ENCODE measurements around the gene ISLR. TPM values are rescaled to one million over a fixed set of nuclear protein-coding genes. Genes with fewer than 3 reads are reported as not detected.

Gene ISLR
- total RNA-seq (2014; rRNA removed; shearing (Covaris generic)): 3.4 and 5.7 TPM in 2 replicates

- no peak for DNase-seq (ENCODE audit: low spot score)
- in situ Hi-C loops (cut with HindIII; ENCODE audit: low sequenced_read_pairs): loop anchor here (5.0 kb wide), 1 partner anchor 39 kb away; no protein-coding TSS in a partner anchor
These were observed at the start of gene ISLR for GRCh38 chr15:74173380-74174218. Gene ISLR, plus strand, starts transcription at chr15:74173710. Its CDS starts 1,149 bp downstream, at chr15:74174859.

GRCh38 chr15:74124196-74124595 lies 49.3 kb upstream of the ISLR start:
- in situ Hi-C loops (cut with HindIII; ENCODE audit: low sequenced_read_pairs): no loop called here
- no peak for DNase-seq (ENCODE audit: low spot score)

GRCh38 chr15:74124759-74125158 lies 48.8 kb upstream of the ISLR start:
- DNase-seq (ENCODE audit: low spot score): no peak
- in situ Hi-C loops (cut with HindIII; ENCODE audit: low sequenced_read_pairs): no loop called here

GRCh38 chr15:74127255-74127953 lies 46.1 kb upstream of the ISLR start:
- in situ Hi-C loops (cut with HindIII; ENCODE audit: low sequenced_read_pairs): no loop called here
- peak; percentile 79 for DNase-seq (ENCODE audit: low spot score)

- in situ Hi-C loops (cut with HindIII; ENCODE audit: low sequenced_read_pairs): no loop called here
- DNase-seq (ENCODE audit: low spot score): no peak
These were observed 45.3 kb upstream of the ISLR start for GRCh38 chr15:74127954-74128784.

GRCh38 chr15:74128785-74129585 lies 44.5 kb upstream of the ISLR start:
- no peak for DNase-seq (ENCODE audit: low spot score)
- in situ Hi-C loops (cut with HindIII; ENCODE audit: low sequenced_read_pairs): no loop called here

- in situ Hi-C loops (cut with HindIII; ENCODE audit: low sequenced_read_pairs): no loop called here
- DNase-seq (ENCODE audit: low spot score): no peak
These were observed 43.8 kb upstream of the ISLR start for GRCh38 chr15:74129586-74130154.

- in situ Hi-C loops (cut with HindIII; ENCODE audit: low sequenced_read_pairs): no loop called here
- DNase-seq (ENCODE audit: low spot score): no peak
These were observed 43.2 kb upstream of the ISLR start, which contains the start of gene ISLR2 for GRCh38 chr15:74130155-74130848. Gene ISLR2, plus strand, starts transcription at chr15:74130586. Its CDS starts 2,169 bp downstream, at chr15:74132755.

GRCh38 chr15:74130849-74131627 lies 42.5 kb upstream of the ISLR start:
- in situ Hi-C loops (cut with HindIII; ENCODE audit: low sequenced_read_pairs): no loop called here
- no peak for DNase-seq (ENCODE audit: low spot score)

GRCh38 chr15:74131628-74132413 lies 41.7 kb upstream of the ISLR start:
- DNase-seq (ENCODE audit: low spot score): no peak
- in situ Hi-C loops (cut with HindIII; ENCODE audit: low sequenced_read_pairs): no loop called here

GRCh38 chr15:74132681-74133651 lies 40.5 kb upstream of the ISLR start:
- in situ Hi-C loops (cut with HindIII; ENCODE audit: low sequenced_read_pairs): no loop called here
- DNase-seq (ENCODE audit: low spot score): no peak

- in situ Hi-C loops (cut with HindIII; ENCODE audit: low sequenced_read_pairs): no loop called here
- DNase-seq (ENCODE audit: low spot score): no peak
These were observed 39.7 kb upstream of the ISLR start for GRCh38 chr15:74133694-74134386.

- in situ Hi-C loops (cut with HindIII; ENCODE audit: low sequenced_read_pairs): no loop called here
- peak; percentile 23 for DNase-seq (ENCODE audit: low spot score)
These were observed 39.0 kb upstream of the ISLR start for GRCh38 chr15:74134387-74135027.

GRCh38 chr15:74135041-74135565 lies 38.4 kb upstream of the ISLR start:
- in situ Hi-C loops (cut with HindIII; ENCODE audit: low sequenced_read_pairs): no loop called here
- DNase-seq (ENCODE audit: low spot score): no peak

Measured in G401 (cell line).